Skeletal muscle satellite cell (primary cell): ENCODE data around the gene ARMH1.
A peak's percentile ranks its signal among the peaks of the same experiment; 100 is the strongest.

ENCODE experiments used
- H3K27me3 ChIP-seq: 2 replicates; pipeline ENCODE4 v1.7.0; 2013; ENCODE audit warnings: low read length; ENCODE audit not compliant: control insufficient read depth, insufficient read depth
- H3K36me3 ChIP-seq: 2 replicates; pipeline ENCODE4 v1.7.0; 2013; ENCODE audit warnings: mild to moderate bottlenecking, control low read depth, low read length; ENCODE audit not compliant: insufficient read depth
- H3K4me1 ChIP-seq: 2 replicates; pipeline ENCODE4 v1.7.0; 2013; ENCODE audit warnings: low read length; ENCODE audit not compliant: control insufficient read depth, insufficient read depth
- H3K4me2 ChIP-seq: 2 replicates; pipeline ENCODE4 v1.7.0; 2013; ENCODE audit warnings: mild to moderate bottlenecking, low read length
- H3K4me3 ChIP-seq: 2 replicates; pipeline ENCODE4 v1.7.0; 2013; ENCODE audit warnings: low read length
- H3K9ac ChIP-seq: 2 replicates; pipeline ENCODE4 v1.7.0; 2013; ENCODE audit warnings: mild to moderate bottlenecking, low read depth, low read length, moderate library complexity
- H3K9me3 ChIP-seq: replicated peaks from 2 replicates; pipeline ENCODE4 v1.7.0; 2013; ENCODE audit warnings: mild to moderate bottlenecking, control low read depth, low read length

The ARMH1 gene

DNA sequence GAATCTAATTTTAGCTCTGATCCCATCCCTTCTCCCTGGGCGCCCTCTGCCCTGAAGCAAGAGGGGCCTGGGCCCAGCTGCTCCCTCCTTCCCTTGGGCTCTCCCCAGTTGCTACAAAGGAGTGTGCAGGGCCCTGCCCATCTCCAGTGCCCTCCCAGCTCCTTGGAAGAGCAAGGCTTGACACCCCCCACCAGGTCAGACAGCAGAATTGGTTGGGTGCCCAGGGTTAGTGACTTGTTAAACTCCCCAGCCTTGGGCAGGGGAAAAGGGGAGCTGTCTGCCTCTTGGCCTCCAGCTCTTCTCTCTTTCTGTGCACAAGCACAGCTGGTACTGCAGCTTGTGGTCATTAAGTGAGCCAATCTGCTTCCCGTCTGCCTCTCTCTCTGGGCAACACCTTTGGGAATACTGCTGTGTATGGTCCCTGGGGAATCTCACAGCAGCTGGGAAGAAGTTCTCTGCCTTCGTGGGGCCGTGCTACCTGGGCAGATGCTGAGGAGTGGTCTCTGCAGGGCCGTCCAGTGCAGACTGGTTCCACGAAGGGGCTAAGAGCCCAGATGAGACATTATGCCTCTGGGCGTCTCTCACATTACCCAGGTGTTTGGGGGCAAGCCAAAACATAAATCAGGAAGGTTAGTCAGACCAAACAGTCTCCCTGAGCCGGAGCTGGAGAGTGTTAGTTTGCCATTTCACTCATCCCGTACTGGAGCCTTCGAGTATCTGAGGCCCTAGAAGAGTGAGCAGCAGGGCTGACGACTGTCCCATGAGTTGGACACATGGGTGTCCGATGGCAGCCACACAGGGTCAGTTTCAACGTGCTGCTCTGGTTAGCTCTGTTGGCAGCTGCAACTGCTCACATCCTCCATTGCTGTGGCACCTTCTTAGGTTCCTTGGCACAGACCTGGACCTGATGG lies 37.6 kb upstream of the ARMH1 start:
- peaks cover 26% of the 10 kb centered on the region for H3K4me1 ChIP-seq
- no peak overlapping the region for H3K4me2 ChIP-seq
- H3K4me3 ChIP-seq, result no peak overlapping the region
- no peak overlapping the region for H3K9ac ChIP-seq
- H3K36me3 ChIP-seq, result peaks cover 78% of the 10 kb centered on the region
- H3K9me3 ChIP-seq, result no peaks in the 10 kb centered on the region
- no peaks in the 10 kb centered on the region for H3K27me3 ChIP-seq

DNA sequence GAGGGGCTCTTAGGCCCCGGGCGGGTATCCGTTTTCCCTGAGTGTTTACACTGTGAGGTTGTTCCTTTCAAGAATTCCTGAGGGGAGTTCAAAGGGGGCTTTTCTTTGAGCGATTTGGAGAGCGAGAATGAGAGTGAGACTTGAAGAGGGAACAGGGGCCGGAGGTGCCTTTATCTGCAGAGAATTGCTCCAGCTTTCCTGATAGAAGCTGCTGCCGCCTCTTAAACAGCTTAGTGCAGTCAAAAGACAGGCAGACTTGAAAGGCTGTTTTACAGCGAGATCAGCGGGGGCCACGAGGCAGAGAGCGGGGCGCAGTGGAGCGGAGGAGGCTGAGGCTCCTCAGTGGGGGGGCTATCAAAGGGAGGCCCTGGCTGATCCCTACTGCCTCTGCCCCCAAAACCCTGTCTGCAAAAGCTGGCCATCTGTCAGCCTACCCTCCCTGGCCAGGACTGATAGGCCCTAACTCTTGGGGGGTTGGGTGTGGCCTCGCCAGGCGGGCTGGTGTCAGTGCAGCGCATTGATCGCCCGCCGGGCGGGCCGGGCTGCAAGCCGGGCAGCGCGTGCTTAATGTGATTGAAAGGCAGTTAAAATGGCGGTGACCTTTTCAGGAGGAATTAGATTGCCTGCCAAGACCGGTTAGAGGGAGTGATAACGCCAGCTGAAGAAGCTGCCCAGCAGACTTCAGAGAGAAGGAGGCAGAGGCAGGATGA lies 36.7 kb upstream of the ARMH1 start:
- no peaks in the 10 kb centered on the region for H3K9me3 ChIP-seq
- H3K36me3 ChIP-seq, result peaks cover 81% of the 10 kb centered on the region
- no peak overlapping the region for H3K9ac ChIP-seq
- peaks cover 30% of the 10 kb centered on the region for H3K4me1 ChIP-seq
- no peak overlapping the region for H3K4me3 ChIP-seq
- no peaks in the 10 kb centered on the region for H3K27me3 ChIP-seq
- no peak overlapping the region for H3K4me2 ChIP-seq

DNA sequence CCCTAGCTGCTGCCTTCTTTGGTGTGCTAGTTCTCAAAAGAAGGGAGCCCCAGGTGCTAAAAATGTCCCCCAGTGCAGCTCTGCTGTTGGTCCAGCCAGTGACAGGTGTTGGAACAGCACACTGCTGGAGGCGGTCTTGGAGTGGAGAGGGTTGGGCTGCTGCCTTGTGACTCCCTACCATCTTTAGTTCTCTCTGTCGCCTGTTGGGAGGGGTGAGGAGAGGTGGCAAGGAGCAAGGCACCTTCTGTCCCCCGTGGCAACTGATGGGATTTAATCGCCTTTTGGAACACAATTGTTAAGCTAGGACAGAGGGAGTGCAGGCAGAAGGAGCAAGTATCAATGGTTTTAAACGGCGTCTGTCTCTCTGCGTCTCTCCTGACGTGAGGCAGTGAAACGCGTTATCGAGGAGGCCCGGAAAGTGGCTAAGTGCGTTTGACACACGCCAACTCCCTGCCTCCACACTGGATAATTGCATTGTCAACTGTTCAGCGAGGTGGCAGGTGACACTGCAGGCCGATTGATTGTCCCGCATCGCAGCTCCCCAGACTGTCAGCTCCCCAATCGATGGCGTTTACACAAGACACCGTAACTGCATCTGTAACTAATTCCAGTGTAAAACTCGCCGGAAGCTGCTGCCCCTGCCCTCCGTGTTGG lies 34.2 kb upstream of the ARMH1 start:
- Histone ChIP-seq H3K4me2 (no peak overlapping the region), H3K4me3 (no peak overlapping the region), H3K36me3 (peaks cover 69% of the 10 kb centered on the region), H3K27me3 (no peaks in the 10 kb centered on the region), H3K9ac (no peak overlapping the region), H3K4me1 (peaks cover 46% of the 10 kb centered on the region), H3K9me3 (no peaks in the 10 kb centered on the region)

DNA sequence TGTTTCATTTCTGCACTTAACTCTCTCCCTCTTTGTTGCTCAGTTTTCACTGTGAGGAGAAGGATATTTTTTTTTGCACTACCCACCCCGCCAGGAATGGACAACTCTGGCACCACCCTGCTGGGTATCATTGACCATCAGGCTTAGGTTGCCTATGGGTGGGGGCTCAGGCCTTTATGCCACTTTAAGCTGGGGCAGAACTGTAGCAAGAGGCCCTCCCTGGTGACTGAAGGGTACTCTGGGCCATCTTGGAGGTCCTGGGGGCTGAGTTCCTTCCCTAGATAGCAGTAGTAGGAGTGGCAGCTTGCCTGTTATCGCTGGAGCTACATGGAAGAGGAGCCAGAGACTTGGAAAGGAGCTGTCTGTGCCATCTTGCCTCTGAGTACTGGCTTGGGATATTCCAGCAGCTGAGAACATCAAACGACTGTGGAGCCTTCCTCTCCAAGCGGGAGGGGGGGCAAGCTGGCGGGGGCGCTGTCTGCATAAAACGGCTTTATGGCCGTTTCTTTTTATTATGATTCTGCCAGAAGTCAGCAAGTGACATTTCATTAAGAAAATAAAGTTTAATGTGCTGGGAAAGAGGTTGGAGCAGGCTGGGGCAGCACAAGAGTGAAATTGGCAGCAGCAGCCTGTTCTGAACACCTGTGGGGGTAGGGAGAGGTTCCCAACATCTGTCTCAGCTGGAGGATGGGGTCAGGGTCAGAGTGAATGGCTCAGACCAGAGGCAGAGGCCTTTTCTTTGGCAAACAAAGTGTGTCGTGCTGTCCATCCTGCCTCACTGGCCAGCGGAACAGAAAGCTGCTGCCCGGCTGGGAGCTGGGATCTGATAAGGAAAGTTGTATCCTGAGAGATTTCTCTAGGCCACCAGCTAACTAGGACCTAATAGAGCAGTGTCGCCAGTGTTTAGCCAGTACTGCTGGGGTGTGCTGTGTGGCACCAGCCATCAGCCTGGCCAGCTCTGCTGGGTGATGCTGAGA lies 33.1 kb upstream of the ARMH1 start:
- no peaks in the 10 kb centered on the region for H3K27me3 ChIP-seq
- peaks cover 58% of the 10 kb centered on the region for H3K36me3 ChIP-seq
- H3K9ac ChIP-seq, result no peak overlapping the region
- no peak overlapping the region for H3K4me3 ChIP-seq
- H3K4me1 ChIP-seq, result peaks cover 56% of the 10 kb centered on the region
- no peaks in the 10 kb centered on the region for H3K9me3 ChIP-seq
- no peak overlapping the region for H3K4me2 ChIP-seq

DNA sequence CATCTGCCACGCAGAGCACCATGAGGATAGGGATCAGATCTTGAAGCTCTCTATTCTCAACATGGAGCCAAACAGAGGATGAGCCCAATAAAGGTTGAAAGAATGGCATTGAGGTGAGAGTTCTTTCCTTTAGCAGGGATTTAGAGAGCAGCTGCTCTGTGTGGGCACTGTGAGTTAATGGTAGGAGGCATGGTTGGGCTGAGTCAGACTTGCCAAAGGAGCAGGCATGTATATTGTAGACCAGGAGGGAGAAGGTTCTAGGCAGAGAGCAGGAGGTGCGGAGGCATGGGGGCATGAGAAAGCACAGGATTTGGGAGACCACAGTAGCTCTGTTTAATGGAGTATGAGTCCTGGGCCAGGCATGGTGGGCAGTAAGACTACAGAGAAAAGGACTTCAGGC lies 32.3 kb upstream of the ARMH1 start:
- H3K4me2 ChIP-seq, result no peak overlapping the region
- no peaks in the 10 kb centered on the region for H3K9me3 ChIP-seq
- no peaks in the 10 kb centered on the region for H3K27me3 ChIP-seq
- H3K36me3 ChIP-seq, result peaks cover 54% of the 10 kb centered on the region
- H3K4me3 ChIP-seq, result no peak overlapping the region
- no peak overlapping the region for H3K9ac ChIP-seq
- peaks cover 63% of the 10 kb centered on the region for H3K4me1 ChIP-seq

DNA sequence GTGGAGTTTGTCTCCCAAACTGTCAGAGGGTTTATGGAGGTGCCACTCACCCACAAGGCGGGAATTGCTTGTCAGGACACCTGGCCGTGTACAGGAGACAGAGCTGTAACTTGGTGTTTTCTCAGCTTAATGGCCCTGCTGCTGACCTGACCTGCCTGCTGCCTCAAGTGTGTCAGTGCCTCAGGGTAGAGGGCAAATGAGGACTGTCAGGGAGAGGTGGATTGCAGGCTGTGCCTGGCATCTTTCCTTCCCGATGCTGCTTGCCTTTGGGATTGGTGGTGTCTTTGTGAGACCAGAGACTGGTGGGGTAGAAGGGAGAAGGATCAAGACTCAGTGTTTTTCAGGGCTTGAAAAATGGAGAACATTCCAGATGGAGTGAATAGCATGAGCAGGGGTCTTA lies 31.6 kb upstream of the ARMH1 start:
- Histone ChIP-seq H3K4me3 (no peak overlapping the region), H3K36me3 (peaks cover 55% of the 10 kb centered on the region), H3K4me1 (peaks cover 63% of the 10 kb centered on the region), H3K27me3 (no peaks in the 10 kb centered on the region), H3K9me3 (no peaks in the 10 kb centered on the region), H3K9ac (no peak overlapping the region), H3K4me2 (no peak overlapping the region)

DNA sequence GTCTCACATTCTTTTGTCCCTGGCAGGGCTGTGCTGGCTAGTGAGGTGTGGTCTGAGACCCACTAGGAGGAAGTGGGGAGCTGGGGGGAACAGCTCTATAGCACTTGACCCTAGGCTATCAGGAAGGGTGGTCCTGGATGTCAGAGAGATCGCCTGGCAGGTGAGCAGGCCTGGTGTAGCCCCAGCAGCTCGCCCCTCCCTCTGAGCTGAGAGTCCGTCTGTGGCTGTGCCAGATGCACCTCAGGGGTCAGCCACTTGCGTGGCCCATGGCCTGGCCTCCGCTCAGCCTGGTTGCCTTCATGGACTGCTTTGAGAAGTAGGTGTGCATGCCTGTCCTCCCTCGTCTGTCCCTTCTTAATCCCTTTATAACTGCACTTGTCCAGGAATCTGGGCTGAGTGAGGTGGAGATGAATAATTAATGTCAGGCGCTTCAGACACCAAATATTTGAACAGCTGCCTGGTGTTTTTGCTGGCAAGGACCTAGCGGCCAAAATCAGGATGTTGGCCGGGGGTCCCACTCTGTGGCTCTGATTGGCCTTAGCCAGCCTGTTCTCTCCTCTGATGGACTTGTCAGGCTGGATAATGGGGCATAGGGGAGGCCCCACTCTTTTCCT lies 30.7 kb upstream of the ARMH1 start:
- H3K27me3 ChIP-seq, result no peaks in the 10 kb centered on the region
- H3K4me2 ChIP-seq, result peak overlapping the region; percentile 10
- H3K9ac ChIP-seq, result peak overlapping the region; percentile 15
- H3K9me3 ChIP-seq, result no peaks in the 10 kb centered on the region
- no peak overlapping the region for H3K4me3 ChIP-seq
- H3K36me3 ChIP-seq, result peaks cover 48% of the 10 kb centered on the region
- H3K4me1 ChIP-seq, result peaks cover 63% of the 10 kb centered on the region

DNA sequence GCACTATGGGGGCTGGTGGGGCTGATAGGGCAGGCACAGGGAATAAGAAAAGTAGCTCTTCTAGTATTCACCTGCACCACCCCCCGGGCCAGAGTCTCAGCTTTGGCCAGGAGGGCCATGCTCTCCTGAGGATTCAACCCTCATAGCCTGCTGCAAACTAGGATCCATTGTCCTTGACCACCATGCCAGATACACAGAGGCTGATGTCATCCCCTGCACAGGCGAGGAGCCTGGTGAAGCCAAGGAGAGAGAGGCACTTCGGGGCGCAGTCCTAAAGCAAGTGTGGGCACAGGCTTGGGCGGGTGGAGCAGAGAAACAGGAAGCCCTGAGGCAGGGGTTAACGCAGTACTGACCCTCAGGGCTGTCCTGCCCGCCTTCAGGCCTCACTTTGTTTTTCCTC lies 29.7 kb upstream of the ARMH1 start:
- peaks cover 44% of the 10 kb centered on the region for H3K36me3 ChIP-seq
- peak overlapping the region; percentile 73 for H3K9ac ChIP-seq

DNA sequence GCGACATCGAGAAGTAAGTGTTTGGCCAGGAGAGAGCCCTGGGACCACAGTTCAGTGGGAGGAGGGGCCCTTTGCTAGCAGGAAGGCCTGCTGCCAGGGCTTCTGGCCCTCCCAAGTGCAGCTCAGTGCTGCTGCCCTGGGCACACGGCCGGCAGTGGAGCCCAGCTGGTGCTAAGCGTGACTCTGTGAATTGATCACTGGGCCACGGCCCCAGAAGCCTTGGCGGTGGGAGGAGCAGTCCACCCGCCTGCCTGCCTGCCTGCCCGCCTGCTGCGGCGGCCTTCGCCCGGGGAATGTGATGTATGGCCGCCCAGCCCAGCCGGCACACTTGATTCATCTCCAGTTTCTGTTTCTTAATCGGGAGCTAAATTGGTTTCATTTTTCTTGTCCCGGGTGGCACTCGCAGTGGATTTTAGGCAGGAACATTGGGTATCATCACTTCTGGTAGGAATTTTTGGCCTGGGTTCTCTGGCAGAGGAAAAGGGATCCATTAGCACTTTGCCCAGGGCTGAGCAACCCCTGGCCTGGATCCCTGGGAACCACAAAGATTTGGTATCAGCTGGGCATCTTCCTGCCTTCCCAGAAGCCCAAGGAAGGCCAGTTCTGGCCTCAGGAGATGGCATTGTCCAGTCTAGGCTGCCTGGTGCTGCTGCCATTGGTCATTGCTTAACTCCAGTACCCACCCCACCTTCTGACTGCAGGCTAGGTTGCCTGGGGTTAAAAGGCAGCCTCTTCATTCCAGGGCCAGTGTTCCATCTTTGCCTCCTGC lies 28.9 kb upstream of the ARMH1 start:
- H3K4me1 ChIP-seq, result peaks cover 63% of the 10 kb centered on the region
- H3K36me3 ChIP-seq, result peaks cover 41% of the 10 kb centered on the region
- no peaks in the 10 kb centered on the region for H3K9me3 ChIP-seq
- H3K9ac ChIP-seq, result peak overlapping the region; percentile 73
- peak overlapping the region; percentile 20 for H3K4me3 ChIP-seq
- H3K27me3 ChIP-seq, result no peaks in the 10 kb centered on the region
- peak overlapping the region; percentile 71 for H3K4me2 ChIP-seq

More for the DNA sequence above, 29.7 kb upstream of the ARMH1 start:
- Histone ChIP-seq H3K4me3 (no peak overlapping the region), H3K27me3 (no peaks in the 10 kb centered on the region), H3K9me3 (no peaks in the 10 kb centered on the region), H3K4me1 (peaks cover 63% of the 10 kb centered on the region), H3K4me2 (peak overlapping the region; percentile 71)
